ENCODE data around the gene ADCY2.

DNA sequence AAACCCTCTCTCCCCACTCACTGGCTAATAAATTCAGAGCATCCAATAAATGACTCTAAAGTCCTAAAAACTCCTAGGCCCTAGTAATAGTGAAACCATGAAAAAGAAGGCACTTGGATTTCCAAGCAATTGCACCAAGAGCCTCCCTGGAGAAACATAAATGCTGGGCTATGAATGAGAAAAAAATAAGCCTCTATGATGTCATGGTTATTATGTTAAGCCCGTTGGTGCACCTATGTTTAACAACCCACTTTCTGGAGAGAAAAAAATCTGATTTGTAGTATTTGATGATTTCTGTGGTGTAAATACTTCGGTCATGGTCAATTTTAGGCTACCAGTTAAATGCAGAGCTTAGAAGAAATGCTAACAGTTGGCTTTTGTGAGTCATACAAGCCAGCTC is 446.6 kb downstream of the ADCY2 start:
- TF ChIP-seq, protein P1, sequence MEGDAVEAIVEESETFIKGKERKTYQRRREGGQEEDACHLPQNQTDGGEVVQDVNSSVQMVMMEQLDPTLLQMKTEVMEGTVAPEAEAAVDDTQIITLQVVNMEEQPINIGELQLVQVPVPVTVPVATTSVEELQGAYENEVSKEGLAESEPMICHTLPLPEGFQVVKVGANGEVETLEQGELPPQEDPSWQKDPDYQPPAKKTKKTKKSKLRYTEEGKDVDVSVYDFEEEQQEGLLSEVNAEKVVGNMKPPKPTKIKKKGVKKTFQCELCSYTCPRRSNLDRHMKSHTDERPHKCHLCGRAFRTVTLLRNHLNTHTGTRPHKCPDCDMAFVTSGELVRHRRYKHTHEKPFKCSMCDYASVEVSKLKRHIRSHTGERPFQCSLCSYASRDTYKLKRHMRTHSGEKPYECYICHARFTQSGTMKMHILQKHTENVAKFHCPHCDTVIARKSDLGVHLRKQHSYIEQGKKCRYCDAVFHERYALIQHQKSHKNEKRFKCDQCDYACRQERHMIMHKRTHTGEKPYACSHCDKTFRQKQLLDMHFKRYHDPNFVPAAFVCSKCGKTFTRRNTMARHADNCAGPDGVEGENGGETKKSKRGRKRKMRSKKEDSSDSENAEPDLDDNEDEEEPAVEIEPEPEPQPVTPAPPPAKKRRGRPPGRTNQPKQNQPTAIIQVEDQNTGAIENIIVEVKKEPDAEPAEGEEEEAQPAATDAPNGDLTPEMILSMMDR (optimal IDR thresholded peaks at IDR 0.05 in 1 of 3, IDR thresholded peaks at IDR 0.05 in 1 of 3, conservative IDR thresholded peaks at IDR 0.05 in 1 of 3; ENCODE audit: extremely low read depth in 1 of 3, insufficient read depth in 2 of 3, low read length in 3 of 3), result no peak
- TF ChIP-seq EZH2 (IDR thresholded peaks at IDR 0.05; ENCODE audit: low read length), result no peak

Data from keratinocyte (primary cell).